ENCODE data around the gene SLC30A9. TPM values are rescaled to one million over a fixed set of nuclear protein-coding genes. Genes with fewer than 3 reads are reported as not detected.

The SLC30A9 gene
- total RNA-seq, 1 experiment from 2014 or later, result 55.8 TPM

GRCh38 chr4:42066402-42066801 lies 76.1 kb downstream of the SLC30A9 start:
- TF ChIP-seq EZH2 (IDR thresholded peaks at IDR 0.05; ENCODE audit: borderline replicate concordance, low read depth, low read length, poor library complexity, severe bottlenecking), result no peak
- no peak for TF ChIP-seq CTCF (conservative IDR thresholded peaks at IDR 0.05; ENCODE audit: low read depth, low read length)
- no peaks in the 10 kb centered on the region for H3K9me3 ChIP-seq (ENCODE audit: low read depth, low read length, poor library complexity, severe bottlenecking)
- H3K4me1 ChIP-seq (ENCODE audit: insufficient read depth, low read length, poor library complexity, severe bottlenecking), result no peaks in the 10 kb centered on the region
- peaks cover 4% of the 10 kb centered on the region for H3K36me3 ChIP-seq (ENCODE audit: insufficient read depth, low read length, poor library complexity, severe bottlenecking)
- BruUV-seq (replicated peaks), result no TSS peak
- H3K4me3 ChIP-seq (ENCODE audit: low read depth, low read length, poor library complexity, severe bottlenecking), result no peak overlapping the region
- H3K27me3 ChIP-seq (replicated peaks; ENCODE audit: insufficient read depth, low read depth, low read length, poor library complexity), result no peaks in the 10 kb centered on the region
- DNase-seq (ENCODE audit: low spot score), result no peak
- H3K27ac ChIP-seq (ENCODE audit: low read depth, low read length, poor library complexity, severe bottlenecking), result no peak overlapping the region
- intact Hi-C loops (cut with micrococcal nuclease; ENCODE audit: unreplicated experiment), result no loop called here
- POLR2A ChIA-PET (ENCODE audit: low non-redundant PET), result no interaction called here
- CTCF ChIA-PET, result no interaction called here

GRCh38 chr4:42067264-42067663 lies 76.9 kb downstream of the SLC30A9 start:
- no peaks in the 10 kb centered on the region for H3K27me3 ChIP-seq (replicated peaks; ENCODE audit: insufficient read depth, low read depth, low read length, poor library complexity)
- no peaks in the 10 kb centered on the region for H3K9me3 ChIP-seq (ENCODE audit: low read depth, low read length, poor library complexity, severe bottlenecking)
- peaks cover 4% of the 10 kb centered on the region for H3K36me3 ChIP-seq (ENCODE audit: insufficient read depth, low read length, poor library complexity, severe bottlenecking)
- BruUV-seq (replicated peaks), result no TSS peak
- POLR2A ChIA-PET (ENCODE audit: low non-redundant PET), result no interaction called here
- H3K4me3 ChIP-seq (ENCODE audit: low read depth, low read length, poor library complexity, severe bottlenecking), result no peak overlapping the region
- intact Hi-C loops (cut with micrococcal nuclease; ENCODE audit: unreplicated experiment), result no loop called here
- no peaks in the 10 kb centered on the region for H3K4me1 ChIP-seq (ENCODE audit: insufficient read depth, low read length, poor library complexity, severe bottlenecking)
- TF ChIP-seq CTCF (conservative IDR thresholded peaks at IDR 0.05; ENCODE audit: low read depth, low read length), result no peak
- H3K27ac ChIP-seq (ENCODE audit: low read depth, low read length, poor library complexity, severe bottlenecking), result no peak overlapping the region
- DNase-seq (ENCODE audit: low spot score), result no peak
- CTCF ChIA-PET, result no interaction called here

- no TSS peak for BruUV-seq (replicated peaks)
- H3K4me3 ChIP-seq (ENCODE audit: low read depth, low read length, poor library complexity, severe bottlenecking), result no peak overlapping the region
- no peaks in the 10 kb centered on the region for H3K36me3 ChIP-seq (ENCODE audit: insufficient read depth, low read length, poor library complexity, severe bottlenecking)
- TF ChIP-seq EZH2 (IDR thresholded peaks at IDR 0.05; ENCODE audit: borderline replicate concordance, low read depth, low read length, poor library complexity, severe bottlenecking) (no peak), CTCF (conservative IDR thresholded peaks at IDR 0.05; ENCODE audit: low read depth, low read length) (no peak)
- no peak overlapping the region for H3K27ac ChIP-seq (ENCODE audit: low read depth, low read length, poor library complexity, severe bottlenecking)
- intact Hi-C loops (cut with micrococcal nuclease; ENCODE audit: unreplicated experiment), result no loop called here
- DNase-seq (ENCODE audit: low spot score), result no peak
- POLR2A ChIA-PET (ENCODE audit: low non-redundant PET), result no interaction called here
- H3K4me1 ChIP-seq (ENCODE audit: insufficient read depth, low read length, poor library complexity, severe bottlenecking), result no peaks in the 10 kb centered on the region
- no peaks in the 10 kb centered on the region for H3K9me3 ChIP-seq (ENCODE audit: low read depth, low read length, poor library complexity, severe bottlenecking)
- H3K27me3 ChIP-seq (replicated peaks; ENCODE audit: insufficient read depth, low read depth, low read length, poor library complexity), result no peaks in the 10 kb centered on the region
- CTCF ChIA-PET, result no interaction called here
Measured at GRCh38 chr4:42070463-42070862, 80.1 kb downstream of the SLC30A9 start.
